K562 (cell line): ENCODE data around the gene SLC37A3. TPM values are rescaled to one million over a fixed set of nuclear protein-coding genes. Genes with fewer than 3 reads are reported as not detected.
"Not testable (repeated sequence)": the region's sequence is repeated elsewhere in the genome, so short reads cannot be mapped to it uniquely, and the experiment has no call there.

Experiments
- ATAC-seq: fragments of 200-7000 bp; cut with Tn5 transposase; 3 replicates; pipeline ENCODE4 v1.9.1; 2020; ENCODE audit warnings: moderate library complexity
- BruUV-seq: library from RNA; stranded (reverse); fragments of 400-500 nt; replicated peaks from 2 replicates; lab custom pipeline; 2021; lab: Mats Ljungman, UMichigan
- CTCF ChIA-PET: fragments of 300-600 bp; formaldehyde crosslinking; extraction: SDS; loops from one replicate; lab custom pipeline; 2021; ENCODE audit warnings: low intra/inter-chr PET ratio; lab: Yijun Ruan, JAX
- POLR2A ChIA-PET: fragments of 300-600, 350-650 bp; sonication (Branson Sonifier 250); formaldehyde crosslinking; extraction: SDS; loops from one replicate; lab custom pipeline; 2021; ENCODE audit warnings: antibody characterized with exemption, inconsistent platforms; lab: Yijun Ruan, JAX
- DNase-seq, 4 experiments: peaks; one replicate each; pipeline versions ENCODE4 v3.0.0 to v3.0.0-alpha.2; 2011 to 2018; ENCODE audit warnings: low spot score in 3 of 4, mixed read lengths in 3 of 4; ENCODE audit errors: extremely low read depth in 1 of 4
- FAIRE-seq: peaks from 2 replicates; lab custom pipeline; 2011; peaks lifted over from hg19 to GRCh38; lab: Jason Lieb, UNC
- H2AFZ ChIP-seq: 2 replicates; pipeline ENCODE4 v1.6.0; 2011; ENCODE audit warnings: low read depth, low read length, control low read depth, inconsistent platforms
- H3K27ac ChIP-seq: fragments of 200-600 bp; 3 replicates; pipeline ENCODE4 v1.8.0; 2011; ENCODE audit warnings: low read depth, mild to moderate bottlenecking, control low read depth, inconsistent platforms, low read length, moderate library complexity, mixed read lengths; ENCODE audit errors: extremely low read depth
- H3K27me3 ChIP-seq, 2 experiments: fragments of 300-600 bp in 1 of 2; 2 replicates in 1 of 2; 3 replicates in 1 of 2; pipeline versions ENCODE4 v1.6.0 to v1.8.0; 2011; ENCODE audit warnings: inconsistent platforms in 2 of 2, low read length in 2 of 2, mild to moderate bottlenecking in 1 of 2, mixed read lengths in 1 of 2, moderate library complexity in 1 of 2; ENCODE audit not compliant: control insufficient read depth in 2 of 2, insufficient read depth in 2 of 2
- H3K36me3 ChIP-seq: fragments of 300-600 bp; 3 replicates; pipeline ENCODE4 v1.8.0; 2011; ENCODE audit warnings: mild to moderate bottlenecking, low read length, inconsistent platforms; ENCODE audit not compliant: control insufficient read depth, insufficient read depth
- H3K4me1 ChIP-seq, 2 experiments: fragments of 200-600 bp in 1 of 2; replicated peaks in 1 of 2; 2 replicates in 1 of 2; 3 replicates in 1 of 2; pipeline versions ENCODE4 v1.5.1 to v1.8.0; 2011; ENCODE audit warnings: inconsistent platforms in 2 of 2, low read length in 2 of 2, mild to moderate bottlenecking in 1 of 2, mixed read lengths in 1 of 2, moderate library complexity in 1 of 2; ENCODE audit not compliant: control insufficient read depth in 2 of 2, insufficient read depth in 2 of 2
- H3K4me2 ChIP-seq: 2 replicates; pipeline ENCODE4 v1.6.1; 2011; ENCODE audit warnings: low read length, control low read depth, inconsistent platforms, mixed read lengths; ENCODE audit not compliant: insufficient read depth
- H3K4me3 ChIP-seq: fragments of 200-600 bp; sonication (generic), shearing (Covaris generic); 2 replicates; pipeline ENCODE4 v1.5.1; 2016; ENCODE audit warnings: control low read depth, inconsistent platforms
- H3K79me2 ChIP-seq: fragments of 200-600 bp; 3 replicates; pipeline ENCODE4 v1.8.0; 2011; ENCODE audit warnings: low read length, inconsistent platforms; ENCODE audit not compliant: control insufficient read depth, insufficient read depth
- H3K9ac ChIP-seq, 2 experiments: 2 replicates each; pipeline versions ENCODE4 v1.6.0 to v1.6.1; 2011; ENCODE audit warnings: low read depth in 2 of 2, low read length in 2 of 2, control low read depth in 1 of 2, inconsistent platforms in 1 of 2, mild to moderate bottlenecking in 1 of 2, mixed read lengths in 1 of 2; ENCODE audit not compliant: insufficient read depth in 1 of 2
- H3K9me1 ChIP-seq: one replicate; pipeline ENCODE4 v1.6.0; 2011; ENCODE audit warnings: inconsistent platforms, mild to moderate bottlenecking, low read length, moderate library complexity; ENCODE audit not compliant: control insufficient read depth, insufficient read depth
- H3K9me3 ChIP-seq: replicated peaks from 2 replicates; pipeline ENCODE4 v1.5.1; 2011; ENCODE audit warnings: low read depth, low read length, inconsistent platforms; ENCODE audit not compliant: control insufficient read depth, insufficient read depth
- H4K20me1 ChIP-seq: replicated peaks from 2 replicates; pipeline ENCODE4 v1.6.1; 2011; ENCODE audit warnings: low read length, inconsistent platforms, mixed read lengths; ENCODE audit not compliant: control insufficient read depth, insufficient read depth
- ARNT ChIP-seq, 2 experiments: fragments of 450-650 bp; IDR thresholded peaks; 2 replicates each; pipeline ENCODE4 v1.6.1; 2016; ENCODE audit warnings: mild to moderate bottlenecking in 1 of 2
- CREM ChIP-seq: IDR thresholded peaks from 2 replicates; pipeline ENCODE4 v1.6.1; 2014; ENCODE audit warnings: antibody characterized with exemption, low read depth
- FOXP1 ChIP-seq: sonication (generic); formaldehyde crosslinking; IDR thresholded peaks from 2 replicates; pipeline ENCODE4 v1.8.0; 2022; ENCODE audit warnings: mild to moderate bottlenecking, missing genetic modification reagents
- HDAC1 ChIP-seq, 2 experiments: fragments of 450-650 bp; IDR thresholded peaks; 2 replicates each; pipeline ENCODE4 v1.6.1; 2016 to 2017; ENCODE audit warnings: inconsistent platforms in 1 of 2, mild to moderate bottlenecking in 1 of 2, moderate library complexity in 1 of 2
- JUND ChIP-seq, 2 experiments: IDR thresholded peaks; 2 replicates in 1 of 2; 3 replicates in 1 of 2; pipeline ENCODE4 v1.6.1; 2011; ENCODE audit warnings: borderline replicate concordance in 2 of 2, low read depth in 2 of 2, low read length in 2 of 2, improper control_type of control experiment in 1 of 2, missing biosample characterization in 1 of 2, missing genetic modification characterization in 1 of 2, missing genetic modification reagents in 1 of 2
- NCOA2 ChIP-seq, 2 experiments: fragments of 450-650 bp; IDR thresholded peaks; 2 replicates each; pipeline ENCODE4 v1.6.1; 2018; ENCODE audit warnings: mild to moderate bottlenecking in 2 of 2, moderate library complexity in 1 of 2; ENCODE audit not compliant: partially characterized antibody in 2 of 2
- NFE2 ChIP-seq: IDR thresholded peaks from 2 replicates; pipeline ENCODE4 v1.6.1; 2014; ENCODE audit warnings: antibody characterized with exemption, low read depth
- RBM14 ChIP-seq: fragments of 200-400 bp; formaldehyde crosslinking; IDR thresholded peaks from 2 replicates; pipeline ENCODE4 v1.6.1; 2018; ENCODE audit warnings: low read depth, mild to moderate bottlenecking, low read length, moderate library complexity, borderline replicate concordance; ENCODE audit not compliant: insufficient read depth
- SMARCA4 ChIP-seq: fragments of 450-650 bp; IDR thresholded peaks from 2 replicates; pipeline ENCODE4 v1.6.1; 2016
- SMARCE1 ChIP-seq: fragments of 450-650 bp; IDR thresholded peaks from 2 replicates; pipeline ENCODE4 v1.7.1; 2016; ENCODE audit warnings: mild to moderate bottlenecking
- SMC3 ChIP-seq: conservative IDR thresholded peaks from 2 replicates; pipeline ENCODE4 v1.6.1; 2011; ENCODE audit warnings: low read depth, low read length, improper control_type of control experiment; ENCODE audit not compliant: insufficient read depth
- TRIM24 ChIP-seq, 2 experiments: fragments of 450-650 bp; IDR thresholded peaks; 2 replicates each; pipeline ENCODE4 v1.6.1; 2016
- ZNF134 ChIP-seq: fragments of 250-450 bp; sonication (Bioruptor Pico); conservative IDR thresholded peaks from 2 replicates; pipeline ENCODE4 v1.4.0; 2020
- ZNF140 ChIP-seq: fragments of 250-450 bp; sonication (Bioruptor Pico); IDR thresholded peaks from 2 replicates; pipeline ENCODE4 v1.8.0; 2021; ENCODE audit warnings: moderate library complexity, mild to moderate bottlenecking, inconsistent platforms
- ZNF384 ChIP-seq: IDR thresholded peaks from 2 replicates; pipeline ENCODE4 v1.6.1; 2012; ENCODE audit warnings: low read depth, low read length, improper control_type of control experiment
- ZNF408 ChIP-seq: fragments of 250-450 bp; sonication (Bioruptor Pico); IDR thresholded peaks from 2 replicates; pipeline ENCODE4 v1.4.0; 2020; ENCODE audit warnings: low read depth, mild to moderate bottlenecking, moderate library complexity
- ZNF584 ChIP-seq: fragments of 200-800 bp; sonication (Bioruptor generic); IDR thresholded peaks from 2 replicates; pipeline ENCODE4 v1.6.1; 2016; ENCODE audit warnings: low read depth, mild to moderate bottlenecking, missing genetic modification characterization, missing compliant biosample characterization
- ZNF766 ChIP-seq: fragments of 200-800 bp; sonication (Bioruptor generic); conservative IDR thresholded peaks from 2 replicates; pipeline ENCODE4 v1.6.1; 2016; ENCODE audit warnings: missing genetic modification characterization, missing compliant biosample characterization
- WGBS: fragments of 100-300 bp; shearing (Covaris generic); methylation state at CpG from one replicate; pipeline ENCODE4 v1.1.6; 2016; ENCODE audit warnings: low coverage, mixed read lengths; ENCODE audit not compliant: insufficient coverage; ENCODE audit errors: missing lambda C conversion rate; 5-methylcytosine and 5-hydroxymethylcytosine counted together
- in situ Hi-C: fragments of 300-500 bp; cut with MboI; formaldehyde crosslinking; loops from 4 replicates; pipeline ENCODE4 v1.15.0; 2018; ENCODE audit warnings: inconsistent platforms, mixed read lengths
- intact Hi-C: fragments of 100-400 bp; cut with micrococcal nuclease; formaldehyde crosslinking; loops from 2 replicates; pipeline ENCODE4 v1.14.2; 2022
- polyA plus RNA-seq, 8 experiments: library from polyadenylated mRNA; depleted of rRNA in 4 of 8; stranded (reverse) in 5 of 8; unstranded in 3 of 8; fragments of >200 nt; fragmentation: Nextera tagmentation in 2 of 8; fragmentation: Illumina TruSeq in 1 of 8; extraction: Ambion mirVana in 2 of 8; extraction: Trizol in 1 of 8; gene quantifications; 2 replicates each; pipeline versions ENCODE4 v1.2.1 to v1.2.3, GENCODE V29; 2011 to 2014; ENCODE audit warnings: inconsistent platforms in 1 of 8, missing spikeins in 1 of 8
- total RNA-seq, 7 experiments: library from RNA; depleted of rRNA in 6 of 7; stranded (reverse); fragments of >200 nt in 6 of 7; fragmentation: Illumina TruSeq in 2 of 7; extraction: Trizol in 2 of 7; gene quantifications; 2 replicates each; pipeline versions ENCODE4 v1.2.1 to v1.2.3, GENCODE V29; 2011 to 2021; ENCODE audit warnings: low replicate concordance in 1 of 7
- TF ChIP-seq, protein P1 (sequence below): sonication (generic); IDR thresholded peaks from 2 replicates; pipeline ENCODE4 v1.6.1; 2016
- TF ChIP-seq, protein P2 (sequence below): fragments of 450-650 bp; IDR thresholded peaks from 2 replicates; pipeline ENCODE4 v1.6.1; 2016; ENCODE audit warnings: mild to moderate bottlenecking

Gene SLC37A3
- total and polyA plus RNA-seq, 9 of the 15 experiments (the other 6 are each of a cell fraction or from before 2014, with no cell fraction given): 11.7 to 59.1 (median 26.8) TPM

- TF ChIP-seq RBM14: no peak
- TF ChIP-seq ARNT (IDR thresholded peaks at IDR 0.05): peak in 1 of 2 experiments; percentile 67; a peak in 1 of 4 replicates
- no peak for TF ChIP-seq ZNF408
- 0 out of 2 replicates have a peak, but pooled peaks have one; percentile 22 for TF ChIP-seq SMC3
- TF ChIP-seq ZNF766 (CRISPR knock-in tag): no peak
- peak; percentile 55; the same call in 1 of the 2 replicates for TF ChIP-seq NFE2
- TF ChIP-seq ZNF134 (CRISPR knock-in tag): peak; percentile 41; the same call in 1 of the 2 replicates
- no peak for TF ChIP-seq FOXP1 (CRISPR knock-in tag)
- TF ChIP-seq ZNF140 (CRISPR knock-in tag): no peak
- TF ChIP-seq ZNF384: no peak
- TF ChIP-seq, all 486 proteins: peak for 101
Measured at GRCh38 chr7:140322759-140323158, 75.6 kb downstream of the SLC37A3 start (continued).

GRCh38 chr7:140320078-140320477 is 78.3 kb downstream of the SLC37A3 start:
- CTCF ChIA-PET: not testable (repeated sequence)
- POLR2A ChIA-PET: interaction anchor here (1.3 kb wide), 1 partner anchor 16 kb away, joined by 4 read pairs; no protein-coding TSS in a partner anchor
- intact Hi-C loops: loop anchor here (5.0 to 10.0 kb wide), 3 partner anchors 258 to 545 kb away; partner anchors contain the start of genes HIPK2 and PARP12
- TF ChIP-seq NCOA2 (IDR thresholded peaks at IDR 0.05; ENCODE audit: partially characterized antibody in 2 of 2) (peak in 1 of 2 experiments; percentile 2), SMARCE1 (peak; percentile 54; the same call in 1 of the 2 replicates), JUND (IDR thresholded peaks at IDR 0.05; ENCODE audit: borderline replicate concordance, low read depth, low read length) (peak; percentile 83), JUND (tag; IDR thresholded peaks at IDR 0.05; ENCODE audit: borderline replicate concordance, low read depth, low read length) (peak; percentile 77; the same call in 1 of the 3 replicates), HDAC1 (IDR thresholded peaks at IDR 0.05) (0 out of 4 replicates have a peak, but pooled peaks of 1 of the 2 experiments have one; percentile 10), ZNF584 (CRISPR knock-in tag) (0 out of 2 replicates have a peak, but pooled peaks have one; percentile 60), SMARCA4 (peak; percentile 60; the same call in 1 of the 2 replicates), CREM (0 out of 2 replicates have a peak, but pooled peaks have one; percentile 30), TRIM24 (IDR thresholded peaks at IDR 0.05) (0 out of 4 replicates have a peak, but pooled peaks of 1 of the 2 experiments have one; percentile 32)
- TF ChIP-seq, protein P1, sequence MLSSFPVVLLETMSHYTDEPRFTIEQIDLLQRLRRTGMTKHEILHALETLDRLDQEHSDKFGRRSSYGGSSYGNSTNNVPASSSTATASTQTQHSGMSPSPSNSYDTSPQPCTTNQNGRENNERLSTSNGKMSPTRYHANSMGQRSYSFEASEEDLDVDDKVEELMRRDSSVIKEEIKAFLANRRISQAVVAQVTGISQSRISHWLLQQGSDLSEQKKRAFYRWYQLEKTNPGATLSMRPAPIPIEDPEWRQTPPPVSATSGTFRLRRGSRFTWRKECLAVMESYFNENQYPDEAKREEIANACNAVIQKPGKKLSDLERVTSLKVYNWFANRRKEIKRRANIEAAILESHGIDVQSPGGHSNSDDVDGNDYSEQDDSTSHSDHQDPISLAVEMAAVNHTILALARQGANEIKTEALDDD: 0 out of 2 replicates have a peak, but pooled peaks have one; percentile 38
- TF ChIP-seq, protein P2, sequence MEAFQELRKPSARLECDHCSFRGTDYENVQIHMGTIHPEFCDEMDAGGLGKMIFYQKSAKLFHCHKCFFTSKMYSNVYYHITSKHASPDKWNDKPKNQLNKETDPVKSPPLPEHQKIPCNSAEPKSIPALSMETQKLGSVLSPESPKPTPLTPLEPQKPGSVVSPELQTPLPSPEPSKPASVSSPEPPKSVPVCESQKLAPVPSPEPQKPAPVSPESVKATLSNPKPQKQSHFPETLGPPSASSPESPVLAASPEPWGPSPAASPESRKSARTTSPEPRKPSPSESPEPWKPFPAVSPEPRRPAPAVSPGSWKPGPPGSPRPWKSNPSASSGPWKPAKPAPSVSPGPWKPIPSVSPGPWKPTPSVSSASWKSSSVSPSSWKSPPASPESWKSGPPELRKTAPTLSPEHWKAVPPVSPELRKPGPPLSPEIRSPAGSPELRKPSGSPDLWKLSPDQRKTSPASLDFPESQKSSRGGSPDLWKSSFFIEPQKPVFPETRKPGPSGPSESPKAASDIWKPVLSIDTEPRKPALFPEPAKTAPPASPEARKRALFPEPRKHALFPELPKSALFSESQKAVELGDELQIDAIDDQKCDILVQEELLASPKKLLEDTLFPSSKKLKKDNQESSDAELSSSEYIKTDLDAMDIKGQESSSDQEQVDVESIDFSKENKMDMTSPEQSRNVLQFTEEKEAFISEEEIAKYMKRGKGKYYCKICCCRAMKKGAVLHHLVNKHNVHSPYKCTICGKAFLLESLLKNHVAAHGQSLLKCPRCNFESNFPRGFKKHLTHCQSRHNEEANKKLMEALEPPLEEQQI: peak; percentile 27; the same call in 1 of the 2 replicates

More at GRCh38 chr7:140320078-140320477, 78.3 kb downstream of the SLC37A3 start:
- H3K4me2 ChIP-seq, H4K20me1 ChIP-seq, H3K4me3 ChIP-seq, H3K79me2 ChIP-seq, BruUV-seq, H3K9me1 ChIP-seq, H3K36me3 ChIP-seq, FAIRE-seq, H3K27me3 ChIP-seq, H3K27ac ChIP-seq, H3K9ac ChIP-seq, H3K9me3 ChIP-seq, H2AFZ ChIP-seq, ATAC-seq: not testable (repeated sequence)
- peak in 1 of 4 experiments; percentile 39 for DNase-seq
- in situ Hi-C loops: loop anchor here (10.0 kb wide), 1 partner anchor 675 kb away; no protein-coding TSS in a partner anchor
- H3K4me1 ChIP-seq: peaks cover 46 to 56% of the 10 kb centered on the region in 2 experiments
- 23% methylated on average over 4 of the region's 4 CpGs for WGBS
